Upper lobe of left lung (tissue), 4 donors: ENCODE results near the gene DCDC2.

Experiments used
- EP300 ChIP-seq, 4 donors: sonication (generic); formaldehyde crosslinking; IDR thresholded peaks; one replicate each; pipeline ENCODE4 v1.5.1; 2017; ENCODE audit warnings: antibody characterized with exemption in 4 of 4, control low read depth in 2 of 4
- POLR2A ChIP-seq, 4 donors: fragments of 450-650 bp; IDR thresholded peaks; one replicate each; pipeline ENCODE4 v1.5.1; 2016 to 2017; ENCODE audit warnings: antibody characterized with exemption in 4 of 4, mild to moderate bottlenecking in 2 of 4
- TF ChIP-seq, protein P1 (sequence below), 6 experiments: fragments of 450-650 bp in 4 of 6; fragments of 200-600 bp in 2 of 6; sonication (generic) in 2 of 6; IDR thresholded peaks; one replicate each; pipeline ENCODE4 v1.5.1; 2016 to 2019; ENCODE audit warnings: antibody characterized with exemption in 6 of 6

DNA sequence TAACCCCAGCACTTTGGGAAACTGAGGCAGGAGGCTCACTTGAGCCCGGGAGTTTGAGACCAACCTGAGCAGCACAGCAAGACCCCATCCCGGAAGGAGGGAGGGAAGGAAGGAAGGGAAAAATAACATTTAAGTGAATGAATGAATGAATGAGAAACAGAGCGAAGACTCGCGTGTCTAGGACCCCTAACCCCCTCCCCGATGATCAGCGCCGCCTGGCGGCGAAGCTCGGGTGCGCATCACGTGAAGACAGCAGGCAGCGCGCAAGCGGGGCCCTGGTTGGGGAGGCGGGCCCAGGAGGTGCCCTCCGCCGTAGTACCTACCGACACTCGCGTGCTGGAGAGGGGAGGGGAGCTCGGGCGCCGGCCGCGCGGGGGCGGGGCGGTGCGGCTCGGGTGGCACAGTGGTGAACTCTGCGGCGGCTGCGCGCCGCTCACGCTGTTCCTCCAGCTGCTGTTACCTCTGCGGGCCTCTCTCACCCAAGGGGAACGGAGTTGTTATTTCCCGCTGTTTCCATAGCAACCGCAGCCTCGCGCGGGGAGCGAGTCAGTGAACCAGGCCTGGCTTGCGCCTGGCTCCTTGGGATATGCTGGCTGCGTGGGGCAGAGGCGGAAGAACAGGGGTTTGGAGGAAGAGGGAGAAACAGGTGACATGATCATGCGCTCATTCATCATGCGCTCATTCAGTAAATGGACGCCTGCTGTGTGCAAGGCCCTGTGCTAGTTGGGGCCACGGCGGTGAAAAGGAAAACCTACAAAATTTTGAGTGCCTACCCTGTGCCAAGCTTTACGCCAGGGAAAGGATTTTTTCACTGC, 2.0 kb upstream of the DCDC2 start:
- no peak for TF ChIP-seq EP300 (IDR thresholded peaks at IDR 0.05)
- TF ChIP-seq, protein P1, sequence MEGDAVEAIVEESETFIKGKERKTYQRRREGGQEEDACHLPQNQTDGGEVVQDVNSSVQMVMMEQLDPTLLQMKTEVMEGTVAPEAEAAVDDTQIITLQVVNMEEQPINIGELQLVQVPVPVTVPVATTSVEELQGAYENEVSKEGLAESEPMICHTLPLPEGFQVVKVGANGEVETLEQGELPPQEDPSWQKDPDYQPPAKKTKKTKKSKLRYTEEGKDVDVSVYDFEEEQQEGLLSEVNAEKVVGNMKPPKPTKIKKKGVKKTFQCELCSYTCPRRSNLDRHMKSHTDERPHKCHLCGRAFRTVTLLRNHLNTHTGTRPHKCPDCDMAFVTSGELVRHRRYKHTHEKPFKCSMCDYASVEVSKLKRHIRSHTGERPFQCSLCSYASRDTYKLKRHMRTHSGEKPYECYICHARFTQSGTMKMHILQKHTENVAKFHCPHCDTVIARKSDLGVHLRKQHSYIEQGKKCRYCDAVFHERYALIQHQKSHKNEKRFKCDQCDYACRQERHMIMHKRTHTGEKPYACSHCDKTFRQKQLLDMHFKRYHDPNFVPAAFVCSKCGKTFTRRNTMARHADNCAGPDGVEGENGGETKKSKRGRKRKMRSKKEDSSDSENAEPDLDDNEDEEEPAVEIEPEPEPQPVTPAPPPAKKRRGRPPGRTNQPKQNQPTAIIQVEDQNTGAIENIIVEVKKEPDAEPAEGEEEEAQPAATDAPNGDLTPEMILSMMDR (IDR thresholded peaks at IDR 0.05), result peak; percentile 35 to 90 (median 66)
- peak in 1 of 4 donors; percentile 29 for TF ChIP-seq POLR2A (IDR thresholded peaks at IDR 0.05)
